ENCODE results near the gene FLT3LG. TPM values are rescaled to one million over a fixed set of nuclear protein-coding genes. Genes with fewer than 3 reads are reported as not detected.

Gene FLT3LG
- total RNA-seq, 1 donor from 2014 or later = 1.4 TPM

DNA sequence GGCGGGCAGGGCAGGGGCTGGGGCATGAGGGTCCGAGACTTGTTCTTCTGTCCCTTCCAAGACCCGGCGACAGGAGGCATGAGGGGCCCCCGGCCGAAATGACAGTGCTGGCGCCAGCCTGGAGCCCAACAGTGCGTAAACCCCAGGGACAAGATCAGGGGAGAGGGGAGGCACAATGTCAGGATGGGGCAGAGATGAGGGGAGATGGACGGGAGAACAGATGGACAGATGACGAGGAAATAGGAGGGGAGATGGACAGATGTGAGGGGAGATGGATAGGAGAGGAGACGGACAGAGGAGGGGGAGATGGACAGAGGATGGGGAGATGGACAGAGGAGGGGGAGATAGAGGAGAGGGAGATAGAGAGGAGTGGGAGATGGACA, 518 bp downstream of the FLT3LG start:
- Mint-ChIP-seq H3K27ac (ENCODE audit: unreplicated experiment) (no peak overlapping the region), H3K9me3 (ENCODE audit: unreplicated experiment) (no peaks in the 10 kb centered on the region), H3K27me3 (ENCODE audit: unreplicated experiment) (peaks cover 2% of the 10 kb centered on the region), H3K36me3 (ENCODE audit: low read depth, unreplicated experiment) (no peaks in the 10 kb centered on the region), H3K4me3 (ENCODE audit: unreplicated experiment) (no peak overlapping the region), H3K4me1 (ENCODE audit: unreplicated experiment) (peaks cover 5% of the 10 kb centered on the region)
- TF ChIP-seq, protein P1, sequence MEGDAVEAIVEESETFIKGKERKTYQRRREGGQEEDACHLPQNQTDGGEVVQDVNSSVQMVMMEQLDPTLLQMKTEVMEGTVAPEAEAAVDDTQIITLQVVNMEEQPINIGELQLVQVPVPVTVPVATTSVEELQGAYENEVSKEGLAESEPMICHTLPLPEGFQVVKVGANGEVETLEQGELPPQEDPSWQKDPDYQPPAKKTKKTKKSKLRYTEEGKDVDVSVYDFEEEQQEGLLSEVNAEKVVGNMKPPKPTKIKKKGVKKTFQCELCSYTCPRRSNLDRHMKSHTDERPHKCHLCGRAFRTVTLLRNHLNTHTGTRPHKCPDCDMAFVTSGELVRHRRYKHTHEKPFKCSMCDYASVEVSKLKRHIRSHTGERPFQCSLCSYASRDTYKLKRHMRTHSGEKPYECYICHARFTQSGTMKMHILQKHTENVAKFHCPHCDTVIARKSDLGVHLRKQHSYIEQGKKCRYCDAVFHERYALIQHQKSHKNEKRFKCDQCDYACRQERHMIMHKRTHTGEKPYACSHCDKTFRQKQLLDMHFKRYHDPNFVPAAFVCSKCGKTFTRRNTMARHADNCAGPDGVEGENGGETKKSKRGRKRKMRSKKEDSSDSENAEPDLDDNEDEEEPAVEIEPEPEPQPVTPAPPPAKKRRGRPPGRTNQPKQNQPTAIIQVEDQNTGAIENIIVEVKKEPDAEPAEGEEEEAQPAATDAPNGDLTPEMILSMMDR (IDR thresholded peaks at IDR 0.05; ENCODE audit: unreplicated experiment) = no peak
- DNase-seq (ENCODE audit: low spot score) = no peak

DNA sequence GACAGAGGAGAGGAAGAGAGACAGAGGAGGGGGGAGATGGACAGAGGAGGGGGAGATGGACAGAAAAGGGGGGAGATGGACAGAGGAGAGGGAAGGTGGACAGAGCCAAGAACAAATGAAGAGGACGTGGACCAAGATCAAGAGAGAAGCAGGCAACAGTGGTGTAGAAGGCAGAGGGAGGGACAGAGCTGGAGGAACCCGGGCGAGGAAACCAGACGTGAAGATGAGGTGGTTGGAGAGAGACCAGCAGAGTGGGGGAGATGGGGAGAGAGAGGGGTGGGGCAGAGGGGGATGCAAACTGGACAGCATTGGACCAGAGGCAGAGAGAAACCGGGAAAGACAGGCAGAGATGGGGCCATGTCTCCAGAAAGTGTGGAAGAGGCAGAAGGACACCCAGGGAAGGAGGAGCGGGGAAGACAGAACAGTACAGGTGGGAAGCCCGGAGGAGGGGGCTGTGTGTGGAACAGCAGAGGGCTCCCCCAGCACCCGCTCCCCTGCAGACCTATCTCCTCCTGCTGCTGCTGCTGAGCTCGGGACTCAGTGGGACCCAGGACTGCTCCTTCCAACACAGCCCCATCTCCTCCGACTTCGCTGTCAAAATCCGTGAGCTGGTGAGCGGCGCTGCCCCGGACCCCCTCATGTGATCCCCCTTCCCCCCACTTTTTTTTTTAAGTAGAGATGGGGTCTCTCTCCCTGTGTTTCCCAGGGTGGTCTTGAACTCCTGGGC, 1.3 kb downstream of the FLT3LG start:
- H3K36me3 Mint-ChIP-seq (ENCODE audit: low read depth, unreplicated experiment) = no peaks in the 10 kb centered on the region
- no peak overlapping the region for H3K4me3 Mint-ChIP-seq (ENCODE audit: unreplicated experiment)
- no peak overlapping the region for H3K27ac Mint-ChIP-seq (ENCODE audit: unreplicated experiment)
- H3K4me1 Mint-ChIP-seq (ENCODE audit: unreplicated experiment) = peaks cover 5% of the 10 kb centered on the region
- TF ChIP-seq, protein P1 (IDR thresholded peaks at IDR 0.05; ENCODE audit: unreplicated experiment) = no peak
- H3K27me3 Mint-ChIP-seq (ENCODE audit: unreplicated experiment) = peaks cover 2% of the 10 kb centered on the region
- H3K9me3 Mint-ChIP-seq (ENCODE audit: unreplicated experiment) = no peaks in the 10 kb centered on the region
- DNase-seq (ENCODE audit: low spot score) = no peak

DNA sequence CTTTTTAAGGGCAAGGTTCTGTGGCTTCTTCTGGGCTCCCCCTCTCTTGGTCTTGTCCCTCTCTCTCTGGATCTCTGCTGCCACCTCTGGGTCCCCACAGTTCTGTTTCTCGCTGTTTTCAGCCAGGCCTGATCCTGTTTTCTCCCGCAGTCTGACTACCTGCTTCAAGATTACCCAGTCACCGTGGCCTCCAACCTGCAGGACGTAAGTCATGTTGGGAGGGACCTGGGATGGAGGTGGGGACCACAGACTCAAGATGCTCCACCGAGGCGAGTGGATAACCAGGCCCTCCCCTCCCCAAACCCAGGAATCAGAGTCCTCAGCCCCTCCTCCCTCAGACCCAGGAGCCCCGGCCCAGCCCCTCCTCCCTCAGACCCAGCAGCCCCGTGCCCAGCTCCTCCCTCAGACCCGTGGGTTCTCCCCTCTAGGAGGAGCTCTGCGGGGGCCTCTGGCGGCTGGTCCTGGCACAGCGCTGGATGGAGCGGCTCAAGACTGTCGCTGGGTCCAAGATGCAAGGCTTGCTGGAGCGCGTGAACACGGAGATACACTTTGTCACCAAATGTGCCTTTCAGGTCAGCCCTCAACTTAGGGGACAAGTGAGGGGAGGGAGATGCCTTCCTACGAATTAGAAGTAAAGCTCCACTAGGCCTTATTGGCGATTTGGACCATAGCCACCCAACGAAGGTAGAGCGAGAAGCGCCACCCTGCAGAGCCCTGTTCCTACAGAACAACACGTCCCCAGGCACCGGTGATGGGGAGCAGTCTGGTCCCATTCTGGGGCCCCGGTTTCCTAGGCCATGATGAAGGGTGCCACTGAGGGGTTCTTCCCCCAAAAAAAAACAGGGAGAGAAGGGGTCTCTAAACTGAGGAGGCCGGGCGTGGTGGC, 2.2 kb downstream of the FLT3LG start:
- peak; percentile 88 for DNase-seq (ENCODE audit: low spot score)
- Mint-ChIP-seq H3K27ac (ENCODE audit: unreplicated experiment) (no peak overlapping the region), H3K36me3 (ENCODE audit: low read depth, unreplicated experiment) (no peaks in the 10 kb centered on the region), H3K9me3 (ENCODE audit: unreplicated experiment) (no peaks in the 10 kb centered on the region), H3K27me3 (ENCODE audit: unreplicated experiment) (peaks cover 2% of the 10 kb centered on the region), H3K4me3 (ENCODE audit: unreplicated experiment) (no peak overlapping the region), H3K4me1 (ENCODE audit: unreplicated experiment) (peaks cover 11% of the 10 kb centered on the region)
- TF ChIP-seq, protein P1 (IDR thresholded peaks at IDR 0.05; ENCODE audit: unreplicated experiment) = peak; percentile 15

DNA sequence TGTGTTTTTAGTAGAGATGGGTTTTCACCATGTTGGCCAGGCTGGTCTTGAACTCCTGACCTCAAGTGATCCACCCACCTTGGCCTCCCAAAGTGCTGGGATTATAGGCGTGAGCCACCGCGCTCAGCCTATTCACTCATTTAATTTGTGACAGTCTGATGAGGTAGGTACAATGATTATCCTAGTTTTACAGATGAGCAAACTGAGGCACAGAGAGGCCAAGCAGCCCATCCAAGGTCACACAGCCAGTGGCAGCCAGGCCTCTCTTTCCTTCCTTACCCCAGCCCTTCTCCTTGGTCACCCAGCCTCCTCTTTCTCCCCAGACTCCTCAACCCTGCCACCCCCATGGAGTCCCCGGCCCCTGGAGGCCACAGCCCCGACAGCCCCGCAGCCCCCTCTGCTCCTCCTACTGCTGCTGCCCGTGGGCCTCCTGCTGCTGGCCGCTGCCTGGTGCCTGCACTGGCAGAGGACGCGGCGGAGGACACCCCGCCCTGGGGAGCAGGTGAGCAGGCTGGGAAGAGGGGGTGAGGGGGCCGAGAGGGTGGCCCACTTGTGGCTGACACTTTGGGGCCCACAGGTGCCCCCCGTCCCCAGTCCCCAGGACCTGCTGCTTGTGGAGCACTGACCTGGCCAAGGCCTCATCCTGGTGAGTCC, 6.1 kb downstream of the FLT3LG start:
- peaks cover 7% of the 10 kb centered on the region for H3K4me1 Mint-ChIP-seq (ENCODE audit: unreplicated experiment)
- DNase-seq (ENCODE audit: low spot score) = no peak
- H3K27ac Mint-ChIP-seq (ENCODE audit: unreplicated experiment) = no peak overlapping the region
- TF ChIP-seq, protein P1 (IDR thresholded peaks at IDR 0.05; ENCODE audit: unreplicated experiment) = no peak
- no peaks in the 10 kb centered on the region for H3K9me3 Mint-ChIP-seq (ENCODE audit: unreplicated experiment)
- no peaks in the 10 kb centered on the region for H3K36me3 Mint-ChIP-seq (ENCODE audit: low read depth, unreplicated experiment)
- H3K27me3 Mint-ChIP-seq (ENCODE audit: unreplicated experiment) = no peaks in the 10 kb centered on the region
- H3K4me3 Mint-ChIP-seq (ENCODE audit: unreplicated experiment) = no peak overlapping the region

Measured in endothelial cell (in vitro differentiated cells).